Activated T-cell treated with anti-CD3 and anti-CD28 coated beads, Interleukin-2, amount 50 U/mL, for 48 hours (primary cell): Measurements from ENCODE around the gene TEX12.
"Not testable (repeated sequence)": the region's sequence is repeated elsewhere in the genome, so short reads cannot be mapped to it uniquely, and the experiment has no call there.

ENCODE experiments used
- DNase-seq, 2 experiments: peaks; one replicate each; pipeline ENCODE4 v3.0.0-alpha.2; 2020

Gene TEX12

GRCh38 chr11:112167145-112167544 lies at the start of gene TEX12:
TEX12 (plus strand) TSS chr11:112167372; CDS start chr11:112169269, 1,897 bp downstream.
- DNase-seq, result no peak

- no peak for DNase-seq
Observed at GRCh38 chr11:112118176-112118575, 49.0 kb upstream of the TEX12 start.

GRCh38 chr11:112121981-112122615 lies 45.1 kb upstream of the TEX12 start:
- no peak for DNase-seq

- no peak for DNase-seq
Observed at GRCh38 chr11:112123129-112123528, 44.0 kb upstream of the TEX12 start.

GRCh38 chr11:112127056-112127455 lies 40.1 kb upstream of the TEX12 start:
- DNase-seq, result no peak

GRCh38 chr11:112128483-112129121 lies 38.6 kb upstream of the TEX12 start:
- DNase-seq, result no peak

GRCh38 chr11:112129656-112130055 lies 37.5 kb upstream of the TEX12 start:
- DNase-seq, result no peak

GRCh38 chr11:112132737-112133136 lies 34.4 kb upstream of the TEX12 start:
- DNase-seq, result no peak

- no peak for DNase-seq
Observed at GRCh38 chr11:112134473-112134872, 32.7 kb upstream of the TEX12 start.

GRCh38 chr11:112143597-112143996 lies 23.6 kb upstream of the TEX12 start:
- no peak for DNase-seq

- DNase-seq, result no peak
Observed at GRCh38 chr11:112150517-112150916, 16.7 kb upstream of the TEX12 start.

GRCh38 chr11:112156153-112156955 lies 10.8 kb upstream of the TEX12 start:
- DNase-seq, result no peak

- no peak for DNase-seq
Observed at GRCh38 chr11:112156956-112157766, 10.0 kb upstream of the TEX12 start.

- DNase-seq, result no peak
Observed at GRCh38 chr11:112159098-112160065, 7.8 kb upstream of the TEX12 start.

- no peak for DNase-seq
Observed at GRCh38 chr11:112160091-112160848, 6.9 kb upstream of the TEX12 start.

- DNase-seq, result no peak
Observed at GRCh38 chr11:112161012-112161411, 6.2 kb upstream of the TEX12 start.

- not testable (repeated sequence) for DNase-seq
Observed at GRCh38 chr11:112162200-112162599, 5.0 kb upstream of the TEX12 start.

- DNase-seq, result no peak
Observed at GRCh38 chr11:112162761-112163546, 4.2 kb upstream of the TEX12 start.

- DNase-seq, result no peak
Observed at GRCh38 chr11:112163875-112164685, 3.1 kb upstream of the TEX12 start, which contains the start of gene IL18. IL18 (minus strand) TSS chr11:112164094; CDS start chr11:112155053, 9,041 bp downstream.
